NCI-H2171 (cell line): Measurements from ENCODE around the gene MOSPD3.
"Not testable (repeated sequence)": the region's sequence is repeated elsewhere in the genome, so short reads cannot be mapped to it uniquely, and the experiment has no call there.

Source experiments
- DNase-seq: peaks from one replicate; lab custom pipeline; 2025; lab: John Stamatoyannopoulos, UW

The MOSPD3 gene

GRCh38 chr7:100611983-100612729 lies at the start of gene MOSPD3:
TSS of gene MOSPD3 (plus strand) at chr7:100612540. CDS start at chr7:100612792, 252 bp downstream.
- DNase-seq = peak; percentile 97

- no peak for DNase-seq
Observed at GRCh38 chr7:100563100-100563564, 49.2 kb upstream of the MOSPD3 start.

- no peak for DNase-seq
Observed at GRCh38 chr7:100563809-100564400, 48.4 kb upstream of the MOSPD3 start.

- DNase-seq = not testable (repeated sequence)
Observed at GRCh38 chr7:100564405-100564804, 47.9 kb upstream of the MOSPD3 start.

- no peak for DNase-seq
Observed at GRCh38 chr7:100565133-100565571, 47.2 kb upstream of the MOSPD3 start.

- DNase-seq = no peak
Observed at GRCh38 chr7:100566018-100566531, 46.3 kb upstream of the MOSPD3 start.

- DNase-seq = no peak
Observed at GRCh38 chr7:100567031-100567730, 45.2 kb upstream of the MOSPD3 start.

- DNase-seq = no peak
Observed at GRCh38 chr7:100567751-100568175, 44.6 kb upstream of the MOSPD3 start.

GRCh38 chr7:100568176-100568895 lies 44.0 kb upstream of the MOSPD3 start:
- no peak for DNase-seq

GRCh38 chr7:100568896-100569844 lies 43.2 kb upstream of the MOSPD3 start:
- no peak for DNase-seq

GRCh38 chr7:100570954-100571828 lies 41.1 kb upstream of the MOSPD3 start:
- DNase-seq = no peak

- no peak for DNase-seq
Observed at GRCh38 chr7:100571829-100572116, 40.6 kb upstream of the MOSPD3 start.

- DNase-seq = no peak
Observed at GRCh38 chr7:100572281-100572948, 39.9 kb upstream of the MOSPD3 start.

- DNase-seq = no peak
Observed at GRCh38 chr7:100572949-100573675, 39.2 kb upstream of the MOSPD3 start.

- DNase-seq = no peak
Observed at GRCh38 chr7:100573691-100574361, 38.5 kb upstream of the MOSPD3 start, which contains the start of gene SAP25. TSS of gene SAP25 (minus strand) at chr7:100573900. CDS start at chr7:100573742, 158 bp downstream.

GRCh38 chr7:100574362-100575205 lies 37.8 kb upstream of the MOSPD3 start:
- DNase-seq = no peak

- DNase-seq = no peak
Observed at GRCh38 chr7:100575206-100575631, 37.1 kb upstream of the MOSPD3 start.
